ENCODE results near the gene ZNF655.
"Not testable (repeated sequence)": the region's sequence is repeated elsewhere in the genome, so short reads cannot be mapped to it uniquely, and the experiment has no call there.

Gene ZNF655

GRCh38 chr7:99535667-99536066 is 22.8 kb upstream of the ZNF655 start:
- no peak for TF ChIP-seq POLR2A (IDR thresholded peaks at IDR 0.05; ENCODE audit: extremely low read depth, insufficient read length)
- H3K4me3 ChIP-seq (ENCODE audit: low read depth, low read length), result no peak overlapping the region
- no peak for DNase-seq (ENCODE audit: low read depth)

- DNase-seq (ENCODE audit: low read depth), result no peak
- no peak overlapping the region for H3K4me3 ChIP-seq (ENCODE audit: low read depth, low read length)
- TF ChIP-seq MAX (IDR thresholded peaks at IDR 0.05; ENCODE audit: low read depth, low read length) (no peak), CTCF (IDR thresholded peaks at IDR 0.05; ENCODE audit: low read depth, low read length) (no peak), POLR2A (IDR thresholded peaks at IDR 0.05; ENCODE audit: extremely low read depth, insufficient read length) (no peak), MYC (IDR thresholded peaks at IDR 0.05; ENCODE audit: low read depth, low read length) (no peak)
Observed at GRCh38 chr7:99539213-99539811, 19.1 kb upstream of the ZNF655 start.

- no peak for DNase-seq (ENCODE audit: low read depth)
- H3K4me3 ChIP-seq (ENCODE audit: low read depth, low read length), result no peak overlapping the region
- TF ChIP-seq CTCF (IDR thresholded peaks at IDR 0.05; ENCODE audit: low read depth, low read length) (no peak), MAX (IDR thresholded peaks at IDR 0.05; ENCODE audit: low read depth, low read length) (no peak), POLR2A (IDR thresholded peaks at IDR 0.05; ENCODE audit: extremely low read depth, insufficient read length) (no peak), MYC (IDR thresholded peaks at IDR 0.05; ENCODE audit: low read depth, low read length) (no peak)
Observed at GRCh38 chr7:99540542-99540941, 17.9 kb upstream of the ZNF655 start.

- TF ChIP-seq CTCF (IDR thresholded peaks at IDR 0.05; ENCODE audit: low read depth, low read length) (no peak), MYC (IDR thresholded peaks at IDR 0.05; ENCODE audit: low read depth, low read length) (no peak)
- DNase-seq (ENCODE audit: low read depth), result no peak
- no peak overlapping the region for H3K4me3 ChIP-seq (ENCODE audit: low read depth, low read length)
Observed at GRCh38 chr7:99541212-99541611, 17.2 kb upstream of the ZNF655 start.

- DNase-seq (ENCODE audit: low read depth), result no peak
- TF ChIP-seq MYC (IDR thresholded peaks at IDR 0.05; ENCODE audit: low read depth, low read length) (no peak), MAX (IDR thresholded peaks at IDR 0.05; ENCODE audit: low read depth, low read length) (no peak), POLR2A (IDR thresholded peaks at IDR 0.05; ENCODE audit: extremely low read depth, insufficient read length) (no peak), CTCF (IDR thresholded peaks at IDR 0.05; ENCODE audit: low read depth, low read length) (no peak)
- H3K4me3 ChIP-seq (ENCODE audit: low read depth, low read length), result no peak overlapping the region
Observed at GRCh38 chr7:99543081-99543671, 15.3 kb upstream of the ZNF655 start.

- no peak for TF ChIP-seq POLR2A (IDR thresholded peaks at IDR 0.05; ENCODE audit: extremely low read depth, insufficient read length)
- TF ChIP-seq MYC (IDR thresholded peaks at IDR 0.05; ENCODE audit: low read depth, low read length), result no peak
- no peak for TF ChIP-seq CTCF (IDR thresholded peaks at IDR 0.05; ENCODE audit: low read depth, low read length)
- TF ChIP-seq MAX (IDR thresholded peaks at IDR 0.05; ENCODE audit: low read depth, low read length), result no peak
Observed at GRCh38 chr7:99543916-99544315, 14.5 kb upstream of the ZNF655 start.

GRCh38 chr7:99545308-99545707 is 13.1 kb upstream of the ZNF655 start:
- not testable (repeated sequence) for DNase-seq (ENCODE audit: low read depth); H3K4me3 ChIP-seq (ENCODE audit: low read depth, low read length)

More at GRCh38 chr7:99543916-99544315, 14.5 kb upstream of the ZNF655 start:
- DNase-seq (ENCODE audit: low read depth), result no peak
- no peak overlapping the region for H3K4me3 ChIP-seq (ENCODE audit: low read depth, low read length)

GRCh38 chr7:99549545-99549944 is 8.9 kb upstream of the ZNF655 start:
- DNase-seq (ENCODE audit: low read depth); H3K4me3 ChIP-seq (ENCODE audit: low read depth, low read length): not testable (repeated sequence)
